SK-N-SH treated with all-trans-retinoic acid at 6 μM for 48 hours (cell line): Measurements from ENCODE around the gene ARL10.

ENCODE experiments used
- ATAC-seq: fragments of 200-7000 bp; cut with Tn5 transposase; 3 replicates; pipeline ENCODE4 v1.9.1; 2020; ENCODE audit warnings: mild to moderate bottlenecking, moderate library complexity
- BACH2 ChIP-seq: fragments of 250-450 bp; sonication (Bioruptor Pico); IDR thresholded peaks from 2 replicates; pipeline ENCODE4 v1.9.0; 2021; ENCODE audit warnings: mild to moderate bottlenecking, borderline replicate concordance
- CSDC2 ChIP-seq: fragments of 250-450 bp; sonication (Bioruptor Pico); IDR thresholded peaks from 2 replicates; pipeline ENCODE4 v1.5.0; 2020; ENCODE audit warnings: mild to moderate bottlenecking, moderate library complexity
- ESRRG ChIP-seq: fragments of 250-450 bp; sonication (Bioruptor Pico); IDR thresholded peaks from 2 replicates; pipeline ENCODE4 v1.6.1; 2021; ENCODE audit warnings: mild to moderate bottlenecking
- GLIS3 ChIP-seq: fragments of 250-450 bp; sonication (Bioruptor Pico); IDR thresholded peaks from 2 replicates; pipeline ENCODE4 v1.5.0; 2020; ENCODE audit warnings: mild to moderate bottlenecking, moderate library complexity
- ISL1 ChIP-seq: fragments of 250-450 bp; sonication (Bioruptor Pico); IDR thresholded peaks from 2 replicates; pipeline ENCODE4 v2.1.2; 2022; ENCODE audit warnings: mild to moderate bottlenecking, moderate library complexity
- OSR1 ChIP-seq: fragments of 250-450 bp; sonication (Bioruptor Pico); IDR thresholded peaks from 2 replicates; pipeline ENCODE4 v1.8.0; 2022; ENCODE audit warnings: moderate library complexity, mild to moderate bottlenecking, inconsistent platforms
- PPARA ChIP-seq: fragments of 250-450 bp; sonication (Bioruptor Pico); IDR thresholded peaks from 2 replicates; pipeline ENCODE4 v1.5.0; 2020; ENCODE audit warnings: mild to moderate bottlenecking, borderline replicate concordance
- RARB ChIP-seq: fragments of 250-450 bp; sonication (Bioruptor Pico); IDR thresholded peaks from 2 replicates; pipeline ENCODE4 v1.8.0; 2021; ENCODE audit warnings: mild to moderate bottlenecking, moderate library complexity
- SNAI2 ChIP-seq: fragments of 250-450 bp; sonication (Bioruptor Pico); IDR thresholded peaks from 2 replicates; pipeline ENCODE4 v1.5.0; 2020; ENCODE audit warnings: mild to moderate bottlenecking, moderate library complexity
- TOX ChIP-seq: fragments of 250-450 bp; sonication (Bioruptor Pico); IDR thresholded peaks from 2 replicates; pipeline ENCODE4 v1.8.0; 2021; ENCODE audit warnings: mild to moderate bottlenecking, moderate library complexity, borderline replicate concordance
- ZC3H10 ChIP-seq: fragments of 250-450 bp; sonication (Bioruptor Pico); IDR thresholded peaks from 2 replicates; pipeline ENCODE4 v1.5.1; 2021; ENCODE audit warnings: mild to moderate bottlenecking, moderate library complexity
- ZFP3 ChIP-seq: fragments of 250-450 bp; sonication (Bioruptor Pico); IDR thresholded peaks from 2 replicates; pipeline ENCODE4 v1.5.0; 2020; ENCODE audit warnings: mild to moderate bottlenecking, moderate library complexity
- ZFP30 ChIP-seq: fragments of 450-650 bp; formaldehyde crosslinking; IDR thresholded peaks from 2 replicates; pipeline ENCODE4 v1.5.0; 2022; ENCODE audit warnings: mild to moderate bottlenecking, moderate library complexity
- ZNF565 ChIP-seq: fragments of 450-650 bp; formaldehyde crosslinking; conservative IDR thresholded peaks from 2 replicates; pipeline ENCODE4 v1.5.0; 2020; ENCODE audit warnings: low read depth, mild to moderate bottlenecking, moderate library complexity
- ZNF70 ChIP-seq: fragments of 450-650 bp; formaldehyde crosslinking; IDR thresholded peaks from 2 replicates; pipeline ENCODE4 v1.5.0; 2020; ENCODE audit warnings: mild to moderate bottlenecking, moderate library complexity
- TF ChIP-seq, protein P1 (sequence below): fragments of 250-450 bp; sonication (Bioruptor Pico); IDR thresholded peaks from 2 replicates; pipeline ENCODE4 v1.5.1; 2021; ENCODE audit warnings: mild to moderate bottlenecking, moderate library complexity
- TF ChIP-seq, protein P2 (sequence below): fragments of 250-450 bp; sonication (Bioruptor Pico); IDR thresholded peaks from 2 replicates; pipeline ENCODE4 v1.5.0; 2020; ENCODE audit warnings: mild to moderate bottlenecking, moderate library complexity
- TF ChIP-seq, protein P3 (sequence below): fragments of 250-450 bp; sonication (Bioruptor Pico); IDR thresholded peaks from 2 replicates; pipeline ENCODE4 v1.8.0; 2020; ENCODE audit warnings: mild to moderate bottlenecking, moderate library complexity, borderline replicate concordance
- TF ChIP-seq, protein P4 (sequence below): fragments of 250-450 bp; sonication (Bioruptor Pico); IDR thresholded peaks from 2 replicates; pipeline ENCODE4 v1.5.1; 2020; ENCODE audit warnings: low read depth, mild to moderate bottlenecking, moderate library complexity

ARL10 gene

DNA sequence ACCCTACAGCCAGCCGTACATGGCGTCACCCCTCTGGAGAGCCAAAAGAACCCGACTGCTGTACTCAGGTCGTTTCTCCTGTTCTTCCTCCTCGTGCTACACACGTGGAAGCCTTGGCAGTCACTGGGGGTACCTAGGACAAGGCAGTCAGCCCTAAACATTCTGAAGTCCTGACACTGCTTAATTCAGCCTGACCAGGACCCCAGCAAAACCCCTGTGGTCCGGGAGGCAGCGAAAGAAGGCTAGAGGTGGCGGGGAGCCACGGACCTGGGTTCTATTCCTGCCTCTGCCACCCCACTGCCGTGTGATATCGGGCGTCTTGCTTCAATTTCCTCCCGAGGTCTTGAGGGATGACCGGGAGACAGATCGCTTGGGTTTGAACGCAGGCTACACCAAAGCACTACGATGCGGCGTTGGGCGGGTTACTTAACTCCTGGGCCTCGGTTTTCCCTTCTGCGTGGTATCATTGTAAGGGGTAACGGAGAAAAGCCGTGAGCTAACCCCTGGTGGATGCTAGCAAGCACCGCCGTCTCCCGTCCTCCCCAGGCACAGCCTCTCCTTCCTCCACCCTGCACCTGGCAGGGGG lies 429 bp upstream of the ARL10 start:
- TF ChIP-seq, protein P1, sequence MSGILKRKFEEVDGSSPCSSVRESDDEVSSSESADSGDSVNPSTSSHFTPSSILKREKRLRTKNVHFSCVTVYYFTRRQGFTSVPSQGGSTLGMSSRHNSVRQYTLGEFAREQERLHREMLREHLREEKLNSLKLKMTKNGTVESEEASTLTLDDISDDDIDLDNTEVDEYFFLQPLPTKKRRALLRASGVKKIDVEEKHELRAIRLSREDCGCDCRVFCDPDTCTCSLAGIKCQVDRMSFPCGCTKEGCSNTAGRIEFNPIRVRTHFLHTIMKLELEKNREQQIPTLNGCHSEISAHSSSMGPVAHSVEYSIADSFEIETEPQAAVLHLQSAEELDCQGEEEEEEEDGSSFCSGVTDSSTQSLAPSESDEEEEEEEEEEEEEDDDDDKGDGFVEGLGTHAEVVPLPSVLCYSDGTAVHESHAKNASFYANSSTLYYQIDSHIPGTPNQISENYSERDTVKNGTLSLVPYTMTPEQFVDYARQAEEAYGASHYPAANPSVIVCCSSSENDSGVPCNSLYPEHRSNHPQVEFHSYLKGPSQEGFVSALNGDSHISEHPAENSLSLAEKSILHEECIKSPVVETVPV (CRISPR knock-in tag): no peak
- no peak; the same call in 2 of the 3 replicates for ATAC-seq

DNA sequence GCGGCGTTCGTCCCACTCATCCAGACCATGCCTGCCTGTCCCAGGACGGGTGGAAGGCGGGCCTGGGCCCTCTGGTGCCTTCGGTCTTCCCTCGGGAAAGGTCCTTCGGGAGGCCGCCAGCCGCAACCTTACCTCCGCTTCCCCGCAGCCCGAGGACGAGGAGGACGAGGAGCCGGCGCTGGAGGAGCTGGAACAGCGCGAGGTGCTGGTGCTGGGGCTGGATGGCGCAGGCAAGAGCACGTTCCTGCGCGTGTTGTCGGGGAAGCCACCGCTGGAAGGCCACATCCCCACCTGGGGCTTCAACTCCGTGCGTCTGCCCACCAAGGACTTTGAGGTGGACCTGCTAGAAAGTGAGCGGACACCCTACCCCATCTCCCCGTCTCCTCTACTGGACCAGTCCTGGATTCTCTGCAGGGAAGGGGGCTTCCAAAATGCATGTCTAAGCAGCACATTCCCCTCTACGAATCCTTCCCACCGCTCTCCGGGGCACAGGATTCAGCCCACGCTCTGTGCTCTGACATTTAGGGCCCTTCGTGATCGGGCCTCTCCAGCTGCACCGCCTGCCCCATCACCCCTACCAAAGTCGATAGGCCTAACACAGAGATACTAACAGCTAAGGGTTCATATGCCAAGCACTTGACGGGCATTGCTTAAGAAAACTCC lies 1.1 kb downstream of the ARL10 start:
- TF ChIP-seq ZNF565 (CRISPR knock-in tag) (no peak), ZNF70 (CRISPR knock-in tag) (no peak), TOX (no peak), GLIS3 (CRISPR knock-in tag) (no peak), BACH2 (CRISPR knock-in tag) (no peak)
- TF ChIP-seq, protein P2, sequence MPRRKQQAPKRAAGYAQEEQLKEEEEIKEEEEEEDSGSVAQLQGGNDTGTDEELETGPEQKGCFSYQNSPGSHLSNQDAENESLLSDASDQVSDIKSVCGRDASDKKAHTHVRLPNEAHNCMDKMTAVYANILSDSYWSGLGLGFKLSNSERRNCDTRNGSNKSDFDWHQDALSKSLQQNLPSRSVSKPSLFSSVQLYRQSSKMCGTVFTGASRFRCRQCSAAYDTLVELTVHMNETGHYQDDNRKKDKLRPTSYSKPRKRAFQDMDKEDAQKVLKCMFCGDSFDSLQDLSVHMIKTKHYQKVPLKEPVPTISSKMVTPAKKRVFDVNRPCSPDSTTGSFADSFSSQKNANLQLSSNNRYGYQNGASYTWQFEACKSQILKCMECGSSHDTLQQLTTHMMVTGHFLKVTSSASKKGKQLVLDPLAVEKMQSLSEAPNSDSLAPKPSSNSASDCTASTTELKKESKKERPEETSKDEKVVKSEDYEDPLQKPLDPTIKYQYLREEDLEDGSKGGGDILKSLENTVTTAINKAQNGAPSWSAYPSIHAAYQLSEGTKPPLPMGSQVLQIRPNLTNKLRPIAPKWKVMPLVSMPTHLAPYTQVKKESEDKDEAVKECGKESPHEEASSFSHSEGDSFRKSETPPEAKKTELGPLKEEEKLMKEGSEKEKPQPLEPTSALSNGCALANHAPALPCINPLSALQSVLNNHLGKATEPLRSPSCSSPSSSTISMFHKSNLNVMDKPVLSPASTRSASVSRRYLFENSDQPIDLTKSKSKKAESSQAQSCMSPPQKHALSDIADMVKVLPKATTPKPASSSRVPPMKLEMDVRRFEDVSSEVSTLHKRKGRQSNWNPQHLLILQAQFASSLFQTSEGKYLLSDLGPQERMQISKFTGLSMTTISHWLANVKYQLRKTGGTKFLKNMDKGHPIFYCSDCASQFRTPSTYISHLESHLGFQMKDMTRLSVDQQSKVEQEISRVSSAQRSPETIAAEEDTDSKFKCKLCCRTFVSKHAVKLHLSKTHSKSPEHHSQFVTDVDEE (CRISPR knock-in tag): no peak
- TF ChIP-seq, protein P1 (CRISPR knock-in tag): no peak
- TF ChIP-seq, protein P3, sequence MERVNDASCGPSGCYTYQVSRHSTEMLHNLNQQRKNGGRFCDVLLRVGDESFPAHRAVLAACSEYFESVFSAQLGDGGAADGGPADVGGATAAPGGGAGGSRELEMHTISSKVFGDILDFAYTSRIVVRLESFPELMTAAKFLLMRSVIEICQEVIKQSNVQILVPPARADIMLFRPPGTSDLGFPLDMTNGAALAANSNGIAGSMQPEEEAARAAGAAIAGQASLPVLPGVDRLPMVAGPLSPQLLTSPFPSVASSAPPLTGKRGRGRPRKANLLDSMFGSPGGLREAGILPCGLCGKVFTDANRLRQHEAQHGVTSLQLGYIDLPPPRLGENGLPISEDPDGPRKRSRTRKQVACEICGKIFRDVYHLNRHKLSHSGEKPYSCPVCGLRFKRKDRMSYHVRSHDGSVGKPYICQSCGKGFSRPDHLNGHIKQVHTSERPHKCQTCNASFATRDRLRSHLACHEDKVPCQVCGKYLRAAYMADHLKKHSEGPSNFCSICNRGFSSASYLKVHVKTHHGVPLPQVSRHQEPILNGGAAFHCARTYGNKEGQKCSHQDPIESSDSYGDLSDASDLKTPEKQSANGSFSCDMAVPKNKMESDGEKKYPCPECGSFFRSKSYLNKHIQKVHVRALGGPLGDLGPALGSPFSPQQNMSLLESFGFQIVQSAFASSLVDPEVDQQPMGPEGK (CRISPR knock-in tag): no peak
- ATAC-seq: peak; percentile 26; the same call in 2 of the 3 replicates

DNA sequence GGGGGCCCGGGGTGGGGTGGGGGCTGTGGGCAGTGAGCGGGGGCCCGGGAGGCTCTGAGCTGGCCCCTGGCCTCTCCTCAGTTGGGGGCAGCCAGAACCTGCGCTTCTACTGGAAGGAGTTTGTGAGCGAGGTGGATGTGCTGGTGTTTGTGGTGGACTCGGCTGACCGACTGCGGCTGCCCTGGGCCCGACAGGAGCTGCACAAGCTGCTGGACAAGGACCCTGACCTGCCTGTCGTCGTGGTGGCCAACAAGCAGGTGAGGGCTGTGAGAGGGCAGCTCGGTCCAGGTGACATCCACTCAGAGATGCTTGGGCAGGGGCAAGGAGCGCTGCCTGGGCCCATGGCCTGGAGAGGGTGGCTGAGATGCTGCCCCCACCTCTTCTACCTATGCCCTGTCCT lies 3.4 kb downstream of the ARL10 start:
- TF ChIP-seq ZFP30 (CRISPR knock-in tag): no peak
- TF ChIP-seq ESRRG (CRISPR knock-in tag): no peak
- no peak for TF ChIP-seq PPARA (CRISPR knock-in tag)
- TF ChIP-seq ISL1 (CRISPR knock-in tag): no peak
- no peak for TF ChIP-seq SNAI2 (CRISPR knock-in tag)
- no peak for TF ChIP-seq GLIS3 (CRISPR knock-in tag)
- TF ChIP-seq OSR1 (CRISPR knock-in tag): no peak
- no peak for TF ChIP-seq ZC3H10 (CRISPR knock-in tag)
- no peak for TF ChIP-seq CSDC2 (CRISPR knock-in tag)
- TF ChIP-seq, protein P2 (CRISPR knock-in tag): no peak
- TF ChIP-seq, protein P4, sequence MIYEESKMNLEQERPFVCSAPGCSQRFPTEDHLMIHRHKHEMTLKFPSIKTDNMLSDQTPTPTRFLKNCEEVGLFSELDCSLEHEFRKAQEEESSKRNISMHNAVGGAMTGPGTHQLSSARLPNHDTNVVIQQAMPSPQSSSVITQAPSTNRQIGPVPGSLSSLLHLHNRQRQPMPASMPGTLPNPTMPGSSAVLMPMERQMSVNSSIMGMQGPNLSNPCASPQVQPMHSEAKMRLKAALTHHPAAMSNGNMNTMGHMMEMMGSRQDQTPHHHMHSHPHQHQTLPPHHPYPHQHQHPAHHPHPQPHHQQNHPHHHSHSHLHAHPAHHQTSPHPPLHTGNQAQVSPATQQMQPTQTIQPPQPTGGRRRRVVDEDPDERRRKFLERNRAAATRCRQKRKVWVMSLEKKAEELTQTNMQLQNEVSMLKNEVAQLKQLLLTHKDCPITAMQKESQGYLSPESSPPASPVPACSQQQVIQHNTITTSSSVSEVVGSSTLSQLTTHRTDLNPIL: no peak
- TF ChIP-seq RARB (CRISPR knock-in tag): no peak
- TF ChIP-seq ZFP3 (CRISPR knock-in tag): no peak
- TF ChIP-seq ZNF70 (CRISPR knock-in tag): no peak
- no peak for ATAC-seq
